HepG2 (cell line): ENCODE measurements around the gene HYCC2. TPM values are rescaled to one million over a fixed set of nuclear protein-coding genes. Genes with fewer than 3 reads are reported as not detected.

Experiments used
- ESRRA ChIP-seq: sonication (generic); formaldehyde crosslinking; IDR thresholded peaks from 2 replicates; pipeline ENCODE4 v1.5.1; 2020; ENCODE audit warnings: mild to moderate bottlenecking, low read depth, missing genetic modification reagents
- FOSL2 ChIP-seq: sonication (generic); formaldehyde crosslinking; IDR thresholded peaks from 2 replicates; pipeline ENCODE4 v1.4.0; 2020; ENCODE audit warnings: missing genetic modification reagents
- GATAD2A ChIP-seq: IDR thresholded peaks from 2 replicates; pipeline ENCODE4 v1.6.1; 2016
- GPN1 ChIP-seq: sonication (generic); formaldehyde crosslinking; IDR thresholded peaks from 2 replicates; pipeline ENCODE4 v1.5.1; 2020; ENCODE audit warnings: missing genetic modification reagents, borderline replicate concordance
- HHEX ChIP-seq: IDR thresholded peaks from 2 replicates; pipeline ENCODE4 v1.6.1; 2016; ENCODE audit warnings: control low read depth
- HMGA1 ChIP-seq: sonication (generic); formaldehyde crosslinking; conservative IDR thresholded peaks from 2 replicates; pipeline ENCODE4 v1.4.0; 2020; ENCODE audit warnings: missing genetic modification reagents
- IRF1 ChIP-seq: sonication (generic); formaldehyde crosslinking; IDR thresholded peaks from 2 replicates; pipeline ENCODE4 v1.4.0; 2020; ENCODE audit warnings: low read depth, mild to moderate bottlenecking, missing genetic modification reagents
- JUN ChIP-seq: sonication (generic); formaldehyde crosslinking; IDR thresholded peaks from 2 replicates; pipeline ENCODE4 v1.4.0; 2020; ENCODE audit warnings: mild to moderate bottlenecking, missing genetic modification reagents
- MTA1 ChIP-seq: sonication (generic); formaldehyde crosslinking; IDR thresholded peaks from 2 replicates; pipeline ENCODE4 v1.4.0; 2020; ENCODE audit warnings: missing genetic modification reagents, mild to moderate bottlenecking, borderline replicate concordance
- MYPOP ChIP-seq: sonication (generic); formaldehyde crosslinking; IDR thresholded peaks from 2 replicates; pipeline ENCODE4 v1.8.1; 2023; ENCODE audit warnings: mild to moderate bottlenecking, moderate library complexity, missing genetic modification reagents
- POLR2A ChIP-seq, 2 experiments: IDR thresholded peaks; 2 replicates each; pipeline ENCODE4 v1.6.1; 2011; ENCODE audit warnings: low read depth in 2 of 2, low read length in 2 of 2, mild to moderate bottlenecking in 1 of 2, moderate library complexity in 1 of 2; ENCODE audit not compliant: insufficient read depth in 1 of 2
- REPIN1 ChIP-seq: sonication (generic); formaldehyde crosslinking; IDR thresholded peaks from 2 replicates; pipeline ENCODE4 v1.8.0; 2022; ENCODE audit warnings: missing genetic modification reagents, low read depth, mild to moderate bottlenecking, borderline replicate concordance
- SMAD3 ChIP-seq: sonication (generic); formaldehyde crosslinking; IDR thresholded peaks from 2 replicates; pipeline ENCODE4 v1.4.0; 2020; ENCODE audit warnings: missing genetic modification reagents
- TCF12 ChIP-seq, 2 experiments: fragments of 450-650 bp in 1 of 2; sonication (generic) in 1 of 2; formaldehyde crosslinking in 1 of 2; IDR thresholded peaks; 2 replicates each; pipeline versions ENCODE4 v1.6.1 to v1.8.0; 2017 to 2022; ENCODE audit warnings: antibody characterized with exemption in 1 of 2, mild to moderate bottlenecking in 1 of 2, missing genetic modification reagents in 1 of 2, moderate library complexity in 1 of 2
- TSC22D2 ChIP-seq: sonication (generic); formaldehyde crosslinking; IDR thresholded peaks from 2 replicates; pipeline ENCODE4 v1.5.1; 2020; ENCODE audit warnings: missing genetic modification reagents, mild to moderate bottlenecking, borderline replicate concordance
- ZMYM2 ChIP-seq: sonication (generic); formaldehyde crosslinking; IDR thresholded peaks from 2 replicates; pipeline ENCODE4 v1.8.0; 2022; ENCODE audit warnings: mild to moderate bottlenecking, missing genetic modification reagents
- ZNF550 ChIP-seq: sonication (generic); formaldehyde crosslinking; IDR thresholded peaks from 2 replicates; pipeline ENCODE4 v1.4.0; 2020; ENCODE audit warnings: mild to moderate bottlenecking, missing genetic modification reagents, borderline replicate concordance
- ZNF609 ChIP-seq: sonication (generic); formaldehyde crosslinking; IDR thresholded peaks from 2 replicates; pipeline ENCODE4 v1.4.0; 2020; ENCODE audit warnings: mild to moderate bottlenecking, missing genetic modification reagents, borderline replicate concordance
- ZNF672 ChIP-seq: sonication (generic); formaldehyde crosslinking; IDR thresholded peaks from 2 replicates; pipeline ENCODE4 v1.8.1; 2022; ENCODE audit warnings: missing genetic modification reagents
- ZNF746 ChIP-seq: sonication (generic); formaldehyde crosslinking; IDR thresholded peaks from 2 replicates; pipeline ENCODE4 v1.8.0; 2022; ENCODE audit warnings: mild to moderate bottlenecking, missing genetic modification reagents
- ZNF879 ChIP-seq: sonication (generic); formaldehyde crosslinking; IDR thresholded peaks from 2 replicates; pipeline ENCODE4 v1.8.1; 2023; ENCODE audit warnings: missing genetic modification reagents
- polyA plus RNA-seq, 8 experiments: library from polyadenylated mRNA; depleted of rRNA in 3 of 8; stranded (reverse) in 7 of 8; unstranded in 1 of 8; fragments of >200 nt; fragmentation: Illumina TruSeq in 4 of 8; extraction: Trizol in 4 of 8; gene quantifications; 2 replicates each; pipeline versions ENCODE4 v1.2.1 to v1.2.3, GENCODE V29; 2011 to 2016; ENCODE audit warnings: low read depth in 4 of 8, missing spikeins in 1 of 8, mixed read lengths in 1 of 8; ENCODE audit not compliant: insufficient read depth in 1 of 8
- total RNA-seq, 5 experiments: library from RNA; depleted of rRNA; stranded (reverse); fragments of >200 nt; fragmentation: Illumina TruSeq; extraction: Trizol; gene quantifications; 2 replicates each; pipeline ENCODE4 v1.2.3, GENCODE V29; 2016; ENCODE audit warnings: low read depth in 1 of 5
- TF ChIP-seq, protein P1 (sequence below): conservative IDR thresholded peaks from 2 replicates; pipeline ENCODE4 v1.6.1; 2018; ENCODE audit warnings: missing genetic modification reagents

The HYCC2 gene
- total and polyA plus RNA-seq, 2 of the 13 experiments (the other 11 are each of a cell fraction or from before 2014, with no cell fraction given): 4.7 to 13.9 TPM

DNA sequence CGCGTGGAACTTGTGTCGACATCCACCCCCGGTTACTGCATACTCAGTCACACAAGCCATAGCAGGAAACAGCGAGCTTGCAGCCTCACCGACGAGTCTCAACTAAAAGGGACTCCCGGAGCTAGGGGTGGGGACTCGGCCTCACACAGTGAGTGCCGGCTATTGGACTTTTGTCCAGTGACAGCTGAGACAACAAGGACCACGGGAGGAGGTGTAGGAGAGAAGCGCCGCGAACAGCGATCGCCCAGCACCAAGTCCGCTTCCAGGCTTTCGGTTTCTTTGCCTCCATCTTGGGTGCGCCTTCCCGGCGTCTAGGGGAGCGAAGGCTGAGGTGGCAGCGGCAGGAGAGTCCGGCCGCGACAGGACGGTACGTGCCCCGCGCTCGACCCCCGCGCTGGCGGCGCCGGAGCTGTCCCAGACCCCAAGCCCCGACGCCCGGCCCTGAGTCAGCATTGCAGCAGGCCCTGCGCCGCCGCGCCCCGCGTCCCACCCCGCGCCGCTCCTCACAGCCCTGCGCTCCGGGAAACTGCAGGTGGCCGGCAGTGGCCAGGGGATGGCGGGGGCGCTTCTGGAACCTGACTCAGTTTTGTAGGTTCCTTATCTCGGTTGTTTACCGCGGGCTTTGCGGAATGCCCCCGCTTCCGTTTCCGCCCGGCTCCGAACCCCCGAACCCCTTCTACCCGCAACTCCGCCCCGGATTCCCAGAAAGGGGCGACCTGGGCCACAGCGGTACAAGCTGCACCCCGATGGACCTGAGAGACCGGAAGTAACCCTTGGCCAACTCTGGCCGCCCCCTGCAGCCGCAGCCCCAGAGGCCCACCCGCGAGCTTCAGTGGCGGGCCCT lies 44.9 kb upstream of the HYCC2 start, which contains the start of gene CFLAR (continued):
- TF ChIP-seq IRF1 (no peak; the same call in 1 of the 2 replicates), ZNF746 (peak; percentile 74), ZNF879 (CRISPR knock-in tag) (peak; percentile 82; the same call in 1 of the 2 replicates), HHEX (no peak), MTA1 (CRISPR knock-in tag) (peak; percentile 82), ZNF672 (peak; percentile 83; the same call in 1 of the 2 replicates), POLR2A (IDR thresholded peaks at IDR 0.05; ENCODE audit: insufficient read depth in 1 of 2, low read depth in 2 of 2, low read length in 2 of 2) (peak; percentile 91 to 94), ZMYM2 (CRISPR knock-in tag) (no peak; the same call in 1 of the 2 replicates), GPN1 (CRISPR knock-in tag) (no peak), ESRRA (peak; percentile 82), MYPOP (CRISPR knock-in tag) (no peak; the same call in none of the 2 replicates), TCF12 (IDR thresholded peaks at IDR 0.05) (no peak), TCF12 (CRISPR knock-in tag; IDR thresholded peaks at IDR 0.05) (peak; percentile 78; the same call in 1 of the 2 replicates), REPIN1 (peak; percentile 57; the same call in 1 of the 2 replicates), JUN (no peak; the same call in 1 of the 2 replicates), ZNF550 (CRISPR knock-in tag) (no peak), GATAD2A (peak; percentile 83; the same call in 1 of the 2 replicates), FOSL2 (CRISPR knock-in tag) (0 out of 2 replicates have a peak, but pooled peaks have one; percentile 10), HMGA1 (CRISPR knock-in tag) (no peak), ZNF609 (CRISPR knock-in tag) (peak; percentile 7; the same call in 1 of the 2 replicates), TSC22D2 (CRISPR knock-in tag) (no peak), SMAD3 (0 out of 2 replicates have a peak, but pooled peaks have one; percentile 14)
- TF ChIP-seq, protein P1, sequence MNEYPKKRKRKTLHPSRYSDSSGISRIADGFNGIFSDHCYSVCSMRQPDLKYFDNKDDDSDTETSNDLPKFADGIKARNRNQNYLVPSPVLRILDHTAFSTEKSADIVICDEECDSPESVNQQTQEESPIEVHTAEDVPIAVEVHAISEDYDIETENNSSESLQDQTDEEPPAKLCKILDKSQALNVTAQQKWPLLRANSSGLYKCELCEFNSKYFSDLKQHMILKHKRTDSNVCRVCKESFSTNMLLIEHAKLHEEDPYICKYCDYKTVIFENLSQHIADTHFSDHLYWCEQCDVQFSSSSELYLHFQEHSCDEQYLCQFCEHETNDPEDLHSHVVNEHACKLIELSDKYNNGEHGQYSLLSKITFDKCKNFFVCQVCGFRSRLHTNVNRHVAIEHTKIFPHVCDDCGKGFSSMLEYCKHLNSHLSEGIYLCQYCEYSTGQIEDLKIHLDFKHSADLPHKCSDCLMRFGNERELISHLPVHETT (CRISPR knock-in tag): peak; percentile 78; the same call in 1 of the 2 replicates
